SK-N-SH treated with all-trans-retinoic acid at 6 μM for 48 hours (cell line): ENCODE results near the gene SARDH.

ENCODE experiments used
- ATAC-seq: fragments of 200-7000 bp; cut with Tn5 transposase; 3 replicates; pipeline ENCODE4 v1.9.1; 2020; ENCODE audit warnings: mild to moderate bottlenecking, moderate library complexity
- ARNTL ChIP-seq: fragments of 450-650 bp; formaldehyde crosslinking; IDR thresholded peaks from 2 replicates; pipeline ENCODE4 v1.5.0; 2020; ENCODE audit warnings: low read depth, mild to moderate bottlenecking, moderate library complexity, borderline replicate concordance
- BACH2 ChIP-seq: fragments of 250-450 bp; sonication (Bioruptor Pico); IDR thresholded peaks from 2 replicates; pipeline ENCODE4 v1.9.0; 2021; ENCODE audit warnings: mild to moderate bottlenecking, borderline replicate concordance
- CREB5 ChIP-seq: fragments of 250-450 bp; sonication (Bioruptor Pico); IDR thresholded peaks from 2 replicates; pipeline ENCODE4 v1.5.1; 2020; ENCODE audit warnings: low read depth, mild to moderate bottlenecking, moderate library complexity
- CSDC2 ChIP-seq: fragments of 250-450 bp; sonication (Bioruptor Pico); IDR thresholded peaks from 2 replicates; pipeline ENCODE4 v1.5.0; 2020; ENCODE audit warnings: mild to moderate bottlenecking, moderate library complexity
- CSRNP3 ChIP-seq: fragments of 250-450 bp; sonication (Bioruptor Pico); IDR thresholded peaks from 2 replicates; pipeline ENCODE4 v1.5.1; 2021; ENCODE audit warnings: mild to moderate bottlenecking, moderate library complexity
- ESRRG ChIP-seq: fragments of 250-450 bp; sonication (Bioruptor Pico); IDR thresholded peaks from 2 replicates; pipeline ENCODE4 v1.6.1; 2021; ENCODE audit warnings: mild to moderate bottlenecking
- GLIS3 ChIP-seq: fragments of 250-450 bp; sonication (Bioruptor Pico); IDR thresholded peaks from 2 replicates; pipeline ENCODE4 v1.5.0; 2020; ENCODE audit warnings: mild to moderate bottlenecking, moderate library complexity
- ISL1 ChIP-seq: fragments of 250-450 bp; sonication (Bioruptor Pico); IDR thresholded peaks from 2 replicates; pipeline ENCODE4 v2.1.2; 2022; ENCODE audit warnings: mild to moderate bottlenecking, moderate library complexity
- OSR1 ChIP-seq: fragments of 250-450 bp; sonication (Bioruptor Pico); IDR thresholded peaks from 2 replicates; pipeline ENCODE4 v1.8.0; 2022; ENCODE audit warnings: moderate library complexity, mild to moderate bottlenecking, inconsistent platforms
- PATZ1 ChIP-seq: fragments of 250-450 bp; sonication (Bioruptor Pico); IDR thresholded peaks from 2 replicates; pipeline ENCODE4 v1.8.0; 2020; ENCODE audit warnings: mild to moderate bottlenecking, moderate library complexity, borderline replicate concordance
- PPARA ChIP-seq: fragments of 250-450 bp; sonication (Bioruptor Pico); IDR thresholded peaks from 2 replicates; pipeline ENCODE4 v1.5.0; 2020; ENCODE audit warnings: mild to moderate bottlenecking, borderline replicate concordance
- RARB ChIP-seq: fragments of 250-450 bp; sonication (Bioruptor Pico); IDR thresholded peaks from 2 replicates; pipeline ENCODE4 v1.8.0; 2021; ENCODE audit warnings: mild to moderate bottlenecking, moderate library complexity
- TCF4 ChIP-seq: fragments of 250-450 bp; sonication (Bioruptor Pico); IDR thresholded peaks from 2 replicates; pipeline ENCODE4 v1.8.0; 2021; ENCODE audit warnings: mild to moderate bottlenecking, moderate library complexity, borderline replicate concordance
- TOX ChIP-seq: fragments of 250-450 bp; sonication (Bioruptor Pico); IDR thresholded peaks from 2 replicates; pipeline ENCODE4 v1.8.0; 2021; ENCODE audit warnings: mild to moderate bottlenecking, moderate library complexity, borderline replicate concordance
- TSHZ2 ChIP-seq: fragments of 250-450 bp; sonication (Bioruptor Pico); IDR thresholded peaks from 2 replicates; pipeline ENCODE4 v1.5.0; 2020; ENCODE audit warnings: mild to moderate bottlenecking, moderate library complexity
- ZC3H10 ChIP-seq: fragments of 250-450 bp; sonication (Bioruptor Pico); IDR thresholded peaks from 2 replicates; pipeline ENCODE4 v1.5.1; 2021; ENCODE audit warnings: mild to moderate bottlenecking, moderate library complexity
- ZFP3 ChIP-seq: fragments of 250-450 bp; sonication (Bioruptor Pico); IDR thresholded peaks from 2 replicates; pipeline ENCODE4 v1.5.0; 2020; ENCODE audit warnings: mild to moderate bottlenecking, moderate library complexity
- ZFP30 ChIP-seq: fragments of 450-650 bp; formaldehyde crosslinking; IDR thresholded peaks from 2 replicates; pipeline ENCODE4 v1.5.0; 2022; ENCODE audit warnings: mild to moderate bottlenecking, moderate library complexity
- ZNF70 ChIP-seq: fragments of 450-650 bp; formaldehyde crosslinking; IDR thresholded peaks from 2 replicates; pipeline ENCODE4 v1.5.0; 2020; ENCODE audit warnings: mild to moderate bottlenecking, moderate library complexity
- ZNF8 ChIP-seq: fragments of 450-650 bp; formaldehyde crosslinking; IDR thresholded peaks from 2 replicates; pipeline ENCODE4 v1.5.0; 2020; ENCODE audit warnings: mild to moderate bottlenecking, moderate library complexity

The SARDH gene

DNA sequence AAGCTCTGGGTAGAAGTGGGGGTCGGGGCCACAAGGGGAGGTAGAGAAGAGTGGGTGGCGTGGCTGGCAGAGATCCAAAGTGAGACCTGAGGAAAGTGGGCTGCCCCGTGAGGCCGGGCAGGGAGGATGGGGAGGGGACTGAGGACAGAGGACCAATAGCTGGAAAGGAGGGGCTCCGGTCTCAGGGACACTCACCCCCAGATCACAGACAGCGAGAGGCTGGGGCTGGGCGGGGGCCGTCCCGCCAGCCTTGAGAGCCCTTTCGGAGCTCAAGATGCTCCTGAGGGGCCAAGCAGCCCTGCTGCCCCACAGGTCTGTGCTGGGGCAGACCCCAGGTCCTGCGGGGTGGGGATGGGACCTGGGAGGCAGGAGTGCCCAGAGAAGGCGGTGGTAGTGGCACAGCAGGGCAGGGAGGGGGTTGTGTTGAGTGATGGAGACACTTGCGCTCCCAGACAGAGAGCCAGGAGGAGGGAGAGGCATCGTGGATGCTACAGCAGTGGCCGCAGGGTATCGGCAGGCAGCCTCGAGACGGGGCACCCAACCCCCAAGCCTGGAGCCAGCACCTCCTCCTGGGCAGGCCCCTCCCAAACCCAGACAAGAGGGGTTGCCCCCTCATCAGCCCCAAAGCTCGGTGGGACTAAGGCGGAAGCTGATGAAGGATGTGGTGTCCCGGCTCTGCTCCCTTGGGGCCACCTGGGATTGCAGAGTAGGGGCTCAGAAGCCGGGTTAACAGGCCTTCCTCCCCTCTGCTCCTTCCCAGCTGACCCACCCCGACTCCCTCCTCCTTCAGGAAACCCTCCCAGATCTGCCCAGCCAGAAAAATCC, 3.4 kb downstream of the SARDH start:
- ATAC-seq = no peak
- TF ChIP-seq PPARA (no peak), ZNF70 (no peak), TSHZ2 (CRISPR knock-in tag) (no peak), CREB5 (no peak), CSDC2 (CRISPR knock-in tag) (no peak), ARNTL (no peak)
- TF ChIP-seq, all 23 proteins: peak for 0

GRCh38 chr9:133733796-133734533, 4.2 kb downstream of the SARDH start:
- TF ChIP-seq PPARA = no peak
- no peak for TF ChIP-seq OSR1
- TF ChIP-seq ZFP3 (CRISPR knock-in tag) = no peak
- TF ChIP-seq RARB (CRISPR knock-in tag) = no peak
- TF ChIP-seq ZC3H10 (CRISPR knock-in tag) = no peak
- ATAC-seq = no peak

- TF ChIP-seq OSR1 (no peak), CREB5 (no peak), ZC3H10 (CRISPR knock-in tag) (no peak), RARB (CRISPR knock-in tag) (no peak), BACH2 (CRISPR knock-in tag) (no peak)
- ATAC-seq = no peak
Measured at GRCh38 chr9:133733421-133733795, 4.7 kb downstream of the SARDH start.

GRCh38 chr9:133732639-133733408, 5.3 kb downstream of the SARDH start:
- no peak for ATAC-seq
- TF ChIP-seq TCF4 (CRISPR knock-in tag) (no peak), ZC3H10 (CRISPR knock-in tag) (no peak), CSDC2 (CRISPR knock-in tag) (no peak), TSHZ2 (CRISPR knock-in tag) (no peak), GLIS3 (CRISPR knock-in tag) (no peak), ZNF70 (no peak), ZFP30 (no peak), ARNTL (no peak), ZFP3 (CRISPR knock-in tag) (no peak), ZNF8 (CRISPR knock-in tag) (no peak), PATZ1 (CRISPR knock-in tag) (no peak), CSRNP3 (no peak), TOX (CRISPR knock-in tag) (no peak), ISL1 (CRISPR knock-in tag) (no peak), PPARA (no peak), ESRRG (CRISPR knock-in tag) (no peak), OSR1 (no peak), RARB (CRISPR knock-in tag) (no peak)
